Trophoblast cell (in vitro differentiated cells and primary cell): ENCODE data around the gene HOMER2.
"Not testable (repeated sequence)": the region's sequence is repeated elsewhere in the genome, so short reads cannot be mapped to it uniquely, and the experiment has no call there.

Experiments
- DNase-seq, 2 donors: peaks; one replicate each; pipeline ENCODE4 v3.0.0-alpha.2; 2016
- H2AFZ ChIP-seq: 2 replicates; pipeline ENCODE4 v1.6.1; 2013; ENCODE audit warnings: low read length, moderate library complexity, mild to moderate bottlenecking; ENCODE audit not compliant: insufficient read depth, poor library complexity
- H2AK5ac ChIP-seq: 2 replicates; pipeline ENCODE4 v1.6.1; 2013; ENCODE audit warnings: mild to moderate bottlenecking, low read length
- H2BK120ac ChIP-seq: 2 replicates; pipeline ENCODE4 v1.6.1; 2013; ENCODE audit warnings: low read length, mild to moderate bottlenecking, moderate library complexity; ENCODE audit not compliant: insufficient read depth, poor library complexity
- H2BK12ac ChIP-seq: 2 replicates; pipeline ENCODE4 v1.6.1; 2013; ENCODE audit warnings: mild to moderate bottlenecking, low read length, moderate library complexity
- H2BK5ac ChIP-seq: 2 replicates; pipeline ENCODE4 v1.6.1; 2013; ENCODE audit warnings: low read length, low read depth, moderate library complexity, mild to moderate bottlenecking; ENCODE audit not compliant: poor library complexity
- H3K14ac ChIP-seq: 2 replicates; pipeline ENCODE4 v1.6.1; 2013; ENCODE audit warnings: mild to moderate bottlenecking, low read length
- H3K18ac ChIP-seq: 2 replicates; pipeline ENCODE4 v1.6.1; 2013; ENCODE audit warnings: mild to moderate bottlenecking, low read length
- H3K23ac ChIP-seq: 2 replicates; pipeline ENCODE4 v1.6.1; 2013; ENCODE audit warnings: low read length
- H3K27ac ChIP-seq: 2 replicates; pipeline ENCODE4 v1.5.1; 2013; ENCODE audit warnings: low read depth, mild to moderate bottlenecking, inconsistent platforms, low read length, moderate library complexity
- H3K27me3 ChIP-seq: 2 replicates; pipeline ENCODE4 v1.6.1; 2013; ENCODE audit warnings: inconsistent platforms, mild to moderate bottlenecking, low read length, moderate library complexity; ENCODE audit not compliant: insufficient read depth
- H3K36me3 ChIP-seq, 2 experiments: 1 replicate in 1 of 2; 2 replicates in 1 of 2; pipeline ENCODE4 v1.6.1; 2013; ENCODE audit warnings: low read length in 2 of 2, mild to moderate bottlenecking in 2 of 2, moderate library complexity in 1 of 2; ENCODE audit not compliant: insufficient read depth in 2 of 2, control insufficient read depth in 1 of 2
- H3K4ac ChIP-seq: 2 replicates; pipeline ENCODE4 v1.6.1; 2013; ENCODE audit warnings: low read depth, mild to moderate bottlenecking, low read length, moderate library complexity
- H3K4me1 ChIP-seq, 2 experiments: 1 replicate in 1 of 2; 2 replicates in 1 of 2; pipeline ENCODE4 v1.6.1; 2013; ENCODE audit warnings: low read length in 2 of 2, mild to moderate bottlenecking in 2 of 2, moderate library complexity in 1 of 2; ENCODE audit not compliant: insufficient read depth in 2 of 2, control insufficient read depth in 1 of 2
- H3K4me2 ChIP-seq: 2 replicates; pipeline ENCODE4 v1.6.1; 2013; ENCODE audit warnings: inconsistent platforms, mild to moderate bottlenecking, low read length, moderate library complexity
- H3K4me3 ChIP-seq: 2 replicates; pipeline ENCODE4 v1.5.1; 2013; ENCODE audit warnings: mild to moderate bottlenecking, low read depth, low read length, inconsistent platforms
- H3K79me1 ChIP-seq: one replicate; pipeline ENCODE4 v1.6.1; 2013; ENCODE audit warnings: low read length
- H3K79me2 ChIP-seq: 2 replicates; pipeline ENCODE4 v1.6.1; 2013; ENCODE audit warnings: low read length, mild to moderate bottlenecking; ENCODE audit not compliant: control insufficient read depth, insufficient read depth, poor library complexity
- H3K9ac ChIP-seq: 2 replicates; pipeline ENCODE4 v1.6.1; 2013; ENCODE audit warnings: mild to moderate bottlenecking, low read length
- H3K9me3 ChIP-seq: 2 replicates; pipeline ENCODE4 v1.6.1; 2013; ENCODE audit warnings: low read depth, mild to moderate bottlenecking, control low read depth, inconsistent platforms, low read length; ENCODE audit not compliant: insufficient read depth
- H4K12ac ChIP-seq: 2 replicates; pipeline ENCODE4 v1.6.1; 2013; ENCODE audit warnings: low read depth, mild to moderate bottlenecking, low read length, moderate library complexity
- H4K8ac ChIP-seq: 2 replicates; pipeline ENCODE4 v1.6.1; 2013; ENCODE audit warnings: low read depth, mild to moderate bottlenecking, low read length, moderate library complexity
- H4K91ac ChIP-seq: one replicate; pipeline ENCODE4 v1.6.1; 2013; ENCODE audit warnings: low read depth, mild to moderate bottlenecking, low read length, moderate library complexity
- whole genome bisulfite sequencing: extraction: QIAGEN DNeasy Blood & Tissue Kit; methylation state at CpG from one replicate; pipeline ENCODE4 v1.1.7; 2013; ENCODE audit warnings: missing lambda C conversion rate; ENCODE audit not compliant: insufficient read length, insufficient coverage; ENCODE audit errors: extremely low coverage; 5-methylcytosine and 5-hydroxymethylcytosine counted together

The HOMER2 gene

DNA sequence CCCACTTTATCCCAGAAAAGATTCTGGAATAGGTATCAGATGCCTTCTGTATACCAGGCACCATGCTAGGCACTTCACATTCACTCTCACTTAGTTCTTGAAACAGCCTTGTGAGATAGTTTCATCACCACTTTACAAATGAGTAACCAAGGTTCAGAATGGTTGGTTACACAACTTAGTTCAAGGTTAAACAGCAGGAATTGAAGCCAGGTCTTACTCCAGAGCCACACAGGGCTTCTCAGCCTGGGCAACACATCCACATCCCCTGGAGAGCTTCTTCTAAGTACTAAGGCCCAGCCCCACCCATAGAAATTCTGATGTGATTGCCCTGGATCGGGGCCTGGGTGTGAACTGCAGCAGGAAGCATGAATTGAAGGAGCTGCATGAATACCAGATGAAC lies 124.4 kb downstream of the HOMER2 start:
- H3K23ac ChIP-seq: no peak overlapping the region
- no peak overlapping the region for H2AFZ ChIP-seq
- H3K36me3 ChIP-seq: peaks cover 35 to 43% of the 10 kb centered on the region in 2 experiments
- H3K79me2 ChIP-seq: no peaks in the 10 kb centered on the region
- no peak overlapping the region for H2BK5ac ChIP-seq
- no peaks in the 10 kb centered on the region for H3K9me3 ChIP-seq
- no peaks in the 10 kb centered on the region for H3K27me3 ChIP-seq
- H4K8ac ChIP-seq: no peak overlapping the region
- H3K4me2 ChIP-seq: no peak overlapping the region
- H3K18ac ChIP-seq: no peak overlapping the region
- no peak overlapping the region for H4K12ac ChIP-seq
- no peak for DNase-seq
- H2AK5ac ChIP-seq: no peak overlapping the region
- H2BK120ac ChIP-seq: no peak overlapping the region
- no CpG with 5 or more reads among the region's 1 CpG for WGBS
- no peak overlapping the region for H3K14ac ChIP-seq
- no peak overlapping the region for H3K9ac ChIP-seq
- no peak overlapping the region for H3K27ac ChIP-seq
- H4K91ac ChIP-seq: no peak overlapping the region
- H3K79me1 ChIP-seq: no peaks in the 10 kb centered on the region
- H3K4me1 ChIP-seq: no peaks in the 10 kb centered on the region
- no peak overlapping the region for H3K4me3 ChIP-seq
- H2BK12ac ChIP-seq: no peak overlapping the region
- H3K4ac ChIP-seq: no peak overlapping the region

DNA sequence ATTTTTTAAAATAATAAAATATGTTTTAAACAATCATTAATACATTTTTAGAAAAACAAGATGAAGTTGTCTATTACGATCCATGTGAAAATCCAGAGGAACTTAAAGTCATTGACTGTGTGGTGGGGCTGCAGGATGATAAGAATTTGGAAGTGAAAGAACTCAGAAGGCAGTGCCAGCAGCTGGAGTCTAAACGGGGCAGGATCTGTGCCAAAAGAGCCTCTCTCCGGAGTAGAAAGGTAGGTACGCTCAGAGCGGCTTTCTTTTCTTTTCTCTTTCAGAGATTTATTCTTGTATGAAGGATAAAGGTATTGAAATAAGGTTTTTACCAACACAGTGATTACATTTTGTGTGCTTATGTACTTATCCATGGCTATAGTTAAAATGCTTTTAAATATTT lies 129.5 kb downstream of the HOMER2 start:
- Histone ChIP-seq H2BK12ac (no peak overlapping the region), H3K18ac (no peak overlapping the region), H3K23ac (no peak overlapping the region), H3K4me2 (no peak overlapping the region), H3K9ac (no peak overlapping the region), H3K9me3 (no peaks in the 10 kb centered on the region), H2AFZ (no peak overlapping the region), H3K79me2 (no peaks in the 10 kb centered on the region), H3K4me1 (no peaks in the 10 kb centered on the region), H3K27ac (no peak overlapping the region), H3K36me3 (peaks cover 27 to 30% of the 10 kb centered on the region in 2 experiments), H4K8ac (no peak overlapping the region), H3K14ac (no peak overlapping the region), H4K91ac (no peak overlapping the region), H3K79me1 (no peaks in the 10 kb centered on the region), H2BK5ac (no peak overlapping the region), H3K4me3 (no peak overlapping the region), H2BK120ac (no peak overlapping the region), H3K4ac (no peak overlapping the region), H4K12ac (no peak overlapping the region), H3K27me3 (no peaks in the 10 kb centered on the region), H2AK5ac (no peak overlapping the region)
- DNase-seq: no peak
- WGBS: no CpG with 5 or more reads among the region's 5 CpGs

DNA sequence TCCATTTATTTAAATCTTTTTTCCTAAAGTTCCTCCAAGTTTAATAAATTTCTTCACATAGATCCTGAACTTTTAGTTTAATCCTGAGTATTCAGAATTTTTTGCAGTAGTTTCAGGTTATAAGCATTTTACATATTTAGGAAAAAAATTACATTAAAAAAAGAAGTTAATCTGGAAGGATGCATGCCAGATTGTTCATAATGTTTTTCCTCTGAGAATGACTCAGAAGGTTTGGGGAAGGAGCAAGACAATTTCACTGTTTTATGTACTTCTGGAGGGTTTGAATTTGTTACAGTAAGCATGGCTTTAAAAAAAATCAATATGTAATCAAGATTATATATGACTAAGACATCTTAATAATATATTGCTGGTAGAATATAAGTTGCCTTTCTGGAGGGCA lies 130.7 kb downstream of the HOMER2 start:
- not testable (repeated sequence) for H3K79me1 ChIP-seq, H3K14ac ChIP-seq, H3K79me2 ChIP-seq, H3K27me3 ChIP-seq, H3K4me3 ChIP-seq, H3K4me1 ChIP-seq, H4K12ac ChIP-seq, H3K27ac ChIP-seq, H4K8ac ChIP-seq, H2BK12ac ChIP-seq, H3K9me3 ChIP-seq, H2AFZ ChIP-seq, H3K9ac ChIP-seq, H2AK5ac ChIP-seq, H3K4ac ChIP-seq, H3K18ac ChIP-seq, H2BK5ac ChIP-seq, H4K91ac ChIP-seq, H3K4me2 ChIP-seq, H2BK120ac ChIP-seq, H3K23ac ChIP-seq, DNase-seq
- H3K36me3 ChIP-seq: peaks cover 27% of the 10 kb centered on the region in 2 experiments

DNA sequence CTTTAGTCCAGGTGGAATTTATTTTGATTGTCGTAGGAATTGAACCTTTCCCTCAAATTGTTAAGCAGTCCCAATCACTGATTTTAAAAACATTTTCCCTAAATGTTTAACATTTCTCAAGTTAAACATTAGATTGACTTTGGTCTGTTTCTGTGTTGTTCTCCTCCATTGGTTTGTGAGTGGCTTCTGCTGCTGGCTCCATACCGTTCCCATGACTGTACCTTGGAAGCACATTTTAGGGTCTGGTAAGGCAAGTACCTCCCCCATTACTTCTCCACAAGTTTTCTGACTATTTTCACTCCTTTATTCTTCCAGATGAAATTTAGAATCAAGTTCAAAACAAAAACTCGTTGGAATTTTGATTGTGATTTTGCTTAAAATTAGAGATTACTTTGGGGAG lies 131.1 kb downstream of the HOMER2 start:
- H4K12ac ChIP-seq, H3K4ac ChIP-seq, H3K9me3 ChIP-seq, H3K18ac ChIP-seq, H2BK12ac ChIP-seq, H2AFZ ChIP-seq, H2AK5ac ChIP-seq, H3K9ac ChIP-seq, H3K23ac ChIP-seq, H3K27me3 ChIP-seq, H2BK120ac ChIP-seq, H3K27ac ChIP-seq, H3K4me1 ChIP-seq, H2BK5ac ChIP-seq, DNase-seq, H3K79me1 ChIP-seq, H3K79me2 ChIP-seq, H4K8ac ChIP-seq, H3K4me2 ChIP-seq, H3K14ac ChIP-seq, H4K91ac ChIP-seq, H3K4me3 ChIP-seq: not testable (repeated sequence)
- H3K36me3 ChIP-seq: peaks cover 25% of the 10 kb centered on the region in 2 experiments
- WGBS: no CpG with 5 or more reads among the region's 3 CpGs

DNA sequence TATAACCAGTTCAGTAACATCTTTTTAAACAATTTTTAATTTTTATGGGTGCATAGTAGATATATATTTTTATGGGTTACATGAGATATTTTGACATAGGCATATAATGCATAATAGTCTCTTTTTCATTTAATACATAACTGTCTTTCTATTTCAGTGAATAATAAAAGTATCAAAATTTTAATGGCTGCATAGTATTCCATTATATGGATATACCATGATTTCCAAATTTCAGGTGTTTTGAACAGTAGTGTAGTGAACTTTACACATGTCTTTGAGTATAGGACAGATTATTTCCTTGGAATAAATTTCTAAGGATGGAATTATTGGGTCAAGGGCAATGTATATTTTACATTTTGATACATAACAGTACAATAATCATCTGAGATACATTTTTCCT lies 132.4 kb downstream of the HOMER2 start:
- Histone ChIP-seq H3K27ac (no peak overlapping the region), H2BK5ac (no peak overlapping the region), H2BK12ac (no peak overlapping the region), H3K79me1 (no peaks in the 10 kb centered on the region), H3K4ac (no peak overlapping the region), H3K36me3 (peaks cover 21 to 22% of the 10 kb centered on the region in 2 experiments), H2BK120ac (no peak overlapping the region), H4K91ac (no peak overlapping the region), H2AK5ac (no peak overlapping the region), H4K8ac (no peak overlapping the region), H3K4me2 (no peak overlapping the region), H3K23ac (no peak overlapping the region), H3K18ac (no peak overlapping the region), H3K27me3 (no peaks in the 10 kb centered on the region), H3K9ac (no peak overlapping the region), H3K14ac (no peak overlapping the region), H4K12ac (no peak overlapping the region), H3K4me3 (no peak overlapping the region), H3K79me2 (no peaks in the 10 kb centered on the region), H3K9me3 (no peaks in the 10 kb centered on the region), H3K4me1 (no peaks in the 10 kb centered on the region), H2AFZ (no peak overlapping the region)
- no peak for DNase-seq
